ENCODE measurements around the gene RAB12.
A peak's percentile ranks its signal among the peaks of the same experiment; 100 is the strongest.
"Not testable (repeated sequence)": the region's sequence is repeated elsewhere in the genome, so short reads cannot be mapped to it uniquely, and the experiment has no call there.

Gene RAB12, protein sequence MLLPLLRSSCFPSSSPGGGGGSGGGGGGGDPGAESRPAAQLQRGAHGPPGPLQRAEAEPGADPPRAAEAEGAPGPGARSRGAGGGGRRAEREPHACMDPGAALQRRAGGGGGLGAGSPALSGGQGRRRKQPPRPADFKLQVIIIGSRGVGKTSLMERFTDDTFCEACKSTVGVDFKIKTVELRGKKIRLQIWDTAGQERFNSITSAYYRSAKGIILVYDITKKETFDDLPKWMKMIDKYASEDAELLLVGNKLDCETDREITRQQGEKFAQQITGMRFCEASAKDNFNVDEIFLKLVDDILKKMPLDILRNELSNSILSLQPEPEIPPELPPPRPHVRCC

DNA sequence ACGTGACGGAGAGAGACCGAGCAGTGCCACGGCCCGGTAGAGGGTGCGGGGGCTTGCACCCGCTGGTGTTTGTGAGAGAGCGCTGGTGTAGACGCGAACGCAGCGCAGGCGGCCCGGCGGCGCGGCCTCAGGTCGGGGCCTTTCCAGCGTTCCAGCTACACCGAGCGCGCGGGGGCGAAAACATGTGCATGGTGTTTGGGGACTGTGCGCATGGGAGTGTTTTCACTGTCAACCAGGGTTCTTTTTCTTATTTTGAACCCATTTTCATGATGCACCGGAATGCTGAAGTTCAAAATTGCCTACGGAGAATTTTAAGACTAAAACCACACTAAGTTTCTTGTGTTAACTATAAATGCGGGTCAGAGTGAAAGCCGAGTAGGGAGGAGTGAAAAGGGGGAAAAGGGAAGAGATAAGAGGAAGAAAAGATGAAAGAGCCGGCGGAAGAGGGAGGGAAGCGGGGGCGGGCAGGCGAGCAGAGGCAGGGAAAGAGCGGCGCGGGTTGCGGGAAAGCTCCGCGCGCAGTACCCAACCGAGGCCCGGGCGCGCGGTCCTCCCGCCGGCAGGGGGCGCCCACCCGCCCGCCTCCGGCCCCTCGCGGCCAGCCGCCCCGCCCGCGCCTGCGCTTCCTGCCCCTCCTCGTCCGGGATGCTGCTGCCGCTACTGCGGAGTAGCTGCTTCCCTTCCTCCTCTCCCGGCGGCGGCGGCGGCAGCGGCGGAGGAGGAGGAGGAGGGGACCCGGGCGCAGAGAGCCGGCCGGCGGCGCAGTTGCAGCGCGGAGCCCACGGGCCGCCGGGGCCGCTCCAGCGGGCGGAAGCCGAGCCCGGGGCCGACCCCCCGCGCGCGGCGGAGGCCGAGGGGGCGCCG is at the start of gene RAB12:
Gene RAB12, plus strand, starts transcription at position 643 of the 864 bp plus-strand sequence. Its CDS starts 3 bp downstream, at position 646.
- peak; percentile 85 for DNase-seq (ENCODE audit: low read depth)

GRCh38 chr18:8559612-8560186 is 49.5 kb upstream of the RAB12 start:
- DNase-seq (ENCODE audit: low read depth), result peak; percentile 15

- no peak for DNase-seq (ENCODE audit: low read depth)
Observed at GRCh38 chr18:8561123-8561910, 47.9 kb upstream of the RAB12 start.

DNA sequence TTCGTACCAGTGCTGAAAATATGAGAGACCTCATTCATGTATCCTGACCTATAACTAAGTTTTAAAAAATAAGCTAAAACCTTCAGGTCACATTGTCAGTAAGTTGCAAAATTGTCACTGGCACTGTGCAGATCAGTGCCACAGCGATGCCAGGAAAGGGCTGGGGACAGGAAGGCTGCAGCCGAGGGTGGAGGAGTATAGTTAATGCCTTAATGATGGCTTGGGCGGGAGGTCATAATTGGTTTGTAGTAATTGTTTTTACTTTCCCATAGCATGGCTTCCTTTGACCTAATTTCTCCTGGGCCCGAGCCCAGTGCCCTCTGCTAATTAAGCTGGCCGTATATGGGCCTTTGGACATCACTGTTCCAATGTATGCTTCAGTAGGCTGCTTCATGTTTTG is 47.2 kb upstream of the RAB12 start:
- DNase-seq (ENCODE audit: low read depth), result no peak

DNA sequence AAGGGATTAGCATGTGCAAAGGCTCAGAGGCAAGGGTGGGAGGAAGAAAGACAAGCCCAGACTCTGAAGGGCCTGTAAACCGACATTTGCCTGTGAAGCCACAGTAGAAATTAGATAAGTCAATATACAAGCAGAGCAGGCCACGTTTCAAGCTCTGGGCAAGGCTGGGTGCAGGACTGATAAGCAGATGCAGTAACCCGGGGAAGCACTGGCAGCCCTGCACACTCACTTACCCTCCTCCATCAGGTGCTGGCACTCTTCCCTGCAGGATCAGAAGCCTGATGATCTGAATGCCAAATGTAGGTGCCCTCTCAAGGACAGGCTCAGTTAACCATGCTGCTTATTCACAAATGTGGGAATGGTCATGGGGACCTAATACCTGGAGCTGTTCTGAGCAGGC is 46.3 kb upstream of the RAB12 start:
- no peak for DNase-seq (ENCODE audit: low read depth)

- no peak for DNase-seq (ENCODE audit: low read depth)
Observed at GRCh38 chr18:8571399-8571798, 37.8 kb upstream of the RAB12 start.

DNA sequence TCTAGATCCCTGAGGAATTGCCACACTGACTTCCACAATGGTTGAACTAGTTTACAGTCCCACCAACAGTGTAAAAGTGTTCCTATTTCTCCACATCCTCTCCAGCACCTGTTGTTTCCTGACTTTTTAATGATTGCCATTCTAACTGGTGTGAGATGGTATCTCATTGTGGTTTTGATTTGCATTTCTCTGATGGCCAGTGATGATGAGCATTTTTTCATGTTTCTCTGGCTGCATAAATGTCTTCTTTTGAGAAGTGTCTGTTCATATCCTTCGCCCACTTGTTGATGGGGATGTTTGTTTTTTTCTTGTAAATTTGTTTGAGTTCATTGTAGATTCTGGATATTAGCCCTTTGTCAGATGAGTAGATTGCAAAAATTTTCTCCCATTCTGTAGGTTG is 35.5 kb upstream of the RAB12 start:
- DNase-seq (ENCODE audit: low read depth), result not testable (repeated sequence)

GRCh38 chr18:8584798-8585197 is 24.4 kb upstream of the RAB12 start:
- no peak for DNase-seq (ENCODE audit: low read depth)

DNA sequence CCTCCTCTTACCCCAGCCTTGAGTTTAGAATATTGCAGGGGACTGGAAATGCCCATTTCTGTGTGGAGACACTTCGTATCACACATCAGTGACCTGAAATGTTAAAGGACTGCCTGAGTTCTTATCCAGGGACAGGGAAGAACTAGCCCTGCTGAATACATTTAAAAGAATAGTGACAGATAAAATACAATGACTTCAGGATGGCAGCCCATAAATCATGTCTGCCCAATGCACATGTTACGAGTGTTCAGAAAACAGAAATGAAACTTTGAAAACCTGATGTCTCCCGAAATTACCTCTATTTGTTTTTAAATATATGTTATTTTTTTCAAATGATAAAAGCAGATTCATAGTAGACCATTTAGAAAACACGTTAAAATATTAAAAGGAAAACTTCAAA is 22.3 kb upstream of the RAB12 start:
- no peak for DNase-seq (ENCODE audit: low read depth)

DNA sequence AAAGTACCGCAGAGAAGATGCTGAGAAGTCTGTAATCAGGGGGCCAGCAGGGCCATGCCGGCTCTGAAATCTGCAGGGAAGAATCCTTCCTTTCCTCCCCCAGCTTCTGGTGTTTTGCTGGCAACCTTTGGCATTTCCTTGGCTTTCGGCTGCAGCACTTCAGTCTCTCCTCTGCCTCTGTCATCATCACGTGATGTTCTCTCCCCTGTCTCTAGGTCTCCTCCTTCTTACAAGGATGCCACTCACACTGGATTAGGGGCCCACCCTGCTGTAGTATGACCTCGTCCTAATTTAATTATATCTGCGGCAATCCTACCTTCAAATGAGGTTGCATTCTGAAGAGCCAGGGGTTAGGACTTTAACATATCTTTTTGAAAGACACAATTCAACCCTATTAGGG is 13.8 kb upstream of the RAB12 start:
- no peak for DNase-seq (ENCODE audit: low read depth)

DNA sequence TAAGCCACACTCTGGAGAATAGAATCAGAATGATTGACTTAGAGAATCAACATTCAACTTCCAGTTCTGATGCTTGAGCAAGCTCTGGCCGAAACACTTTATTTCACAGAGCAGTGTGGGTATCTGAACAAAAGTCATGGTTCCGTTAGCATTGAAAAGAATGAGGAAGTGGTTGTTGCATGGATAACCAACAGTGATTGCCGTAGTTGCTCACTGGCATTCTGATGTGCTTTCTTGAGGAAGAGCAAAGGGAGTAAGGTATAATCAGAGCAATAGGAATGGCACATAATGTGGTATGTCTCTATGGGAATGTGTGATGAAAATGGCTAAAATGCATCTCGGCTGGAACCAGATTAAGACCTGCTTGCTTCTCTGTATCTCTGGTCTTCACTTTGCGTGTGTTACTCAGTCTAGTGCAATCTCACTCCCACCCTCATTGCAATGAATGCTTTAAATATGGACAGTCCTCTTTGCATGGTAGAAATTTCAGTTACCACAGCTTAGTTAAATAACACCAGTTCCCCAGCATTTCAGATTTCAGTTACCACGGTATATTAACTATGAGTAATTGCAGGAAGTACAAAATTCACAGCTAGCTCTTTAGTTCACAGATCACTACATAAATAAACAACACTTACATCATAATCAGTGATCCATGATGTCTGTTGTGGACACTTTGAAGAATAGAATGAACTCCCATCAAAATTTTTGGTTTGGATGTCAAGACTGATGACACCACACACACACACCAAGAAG is 7.8 kb upstream of the RAB12 start:
- DNase-seq (ENCODE audit: low read depth), result no peak

DNA sequence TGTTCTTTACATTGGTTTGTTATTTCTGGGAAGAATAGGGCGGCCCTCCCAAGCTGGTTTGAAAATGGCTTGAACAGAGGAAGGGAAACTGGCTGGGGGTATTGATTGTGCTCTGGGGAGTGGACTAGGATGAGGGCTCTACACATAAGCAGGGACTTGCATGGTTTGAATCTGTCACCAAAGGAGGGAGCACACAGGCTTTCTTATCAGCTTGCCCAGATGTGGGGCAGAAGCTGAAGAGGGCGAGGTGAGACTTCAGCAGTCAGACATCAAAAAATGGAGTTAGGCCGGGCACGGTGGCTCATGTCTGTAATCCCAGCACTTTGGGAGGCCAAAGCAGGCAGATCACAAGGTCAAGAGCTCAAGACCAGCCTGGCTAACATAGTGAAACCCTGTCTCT is 7.2 kb upstream of the RAB12 start:
- no peak for DNase-seq (ENCODE audit: low read depth)

DNA sequence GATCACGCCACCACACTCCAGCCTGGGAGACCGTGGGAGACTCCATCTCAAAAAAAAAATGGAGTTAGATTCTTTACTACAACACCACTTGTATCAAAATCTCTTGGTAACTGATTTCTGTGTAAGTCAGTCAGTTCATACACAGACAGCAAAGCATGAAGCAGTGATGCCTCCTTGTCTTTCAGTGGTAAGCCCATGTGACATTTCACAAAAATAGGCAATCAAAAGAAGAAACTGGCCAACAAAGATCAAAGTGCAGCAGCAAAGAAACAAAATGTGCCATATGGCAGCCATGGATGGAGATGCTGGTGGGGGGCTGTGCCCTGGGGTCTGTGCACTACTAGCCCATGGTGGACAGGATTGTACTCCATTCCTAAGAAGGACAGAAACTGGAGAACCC is 6.7 kb upstream of the RAB12 start:
- DNase-seq (ENCODE audit: low read depth), result no peak

GRCh38 chr18:8603663-8604520 is 5.3 kb upstream of the RAB12 start:
- no peak for DNase-seq (ENCODE audit: low read depth)

DNA sequence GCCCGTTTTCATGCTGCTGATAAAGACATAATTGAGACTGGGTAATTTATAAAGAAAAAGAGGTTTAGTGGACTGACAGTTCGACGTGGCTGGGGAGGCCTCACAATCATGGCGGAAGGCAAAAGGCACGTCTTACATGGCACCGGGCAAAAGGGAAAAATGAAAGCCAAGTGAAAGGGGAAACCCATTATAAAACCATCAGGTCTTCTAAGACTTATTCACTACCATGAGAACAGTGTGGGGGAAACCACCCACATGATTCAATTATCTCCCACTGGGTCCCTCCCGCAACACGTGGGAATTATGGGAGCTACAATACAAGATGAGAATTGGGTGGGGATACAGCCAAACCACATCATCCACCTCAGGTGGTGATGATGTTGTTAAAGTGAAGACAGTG is 3.3 kb upstream of the RAB12 start:
- DNase-seq (ENCODE audit: low read depth), result no peak

GRCh38 chr18:8607776-8608742 is 1.2 kb upstream of the RAB12 start:
- peak; percentile 69 for DNase-seq (ENCODE audit: low read depth)

- DNase-seq (ENCODE audit: low read depth), result no peak
Observed at GRCh38 chr18:8609659-8610458, 622 bp downstream of the RAB12 start.

GRCh38 chr18:8610459-8610851 is 1.2 kb downstream of the RAB12 start:
- DNase-seq (ENCODE audit: low read depth), result peak; percentile 42

Data from iris pigment epithelial cell (primary cell).